IMR-90 (cell line): Measurements from ENCODE around the gene KL. TPM values are rescaled to one million over a fixed set of nuclear protein-coding genes. Genes with fewer than 3 reads are reported as not detected.

Source experiments
- ATAC-seq: fragments of 200-7000 bp; cut with Tn5 transposase; 2 replicates; pipeline ENCODE4 v1.9.1; 2020; ENCODE audit warnings: low read depth, mild to moderate bottlenecking, moderate library complexity
- BruUV-seq: library from RNA; stranded (reverse); fragments of 400-500 nt; replicated peaks from 2 replicates; lab custom pipeline; 2021; lab: Mats Ljungman, UMichigan
- CTCF ChIA-PET: fragments of 300-600 bp; formaldehyde crosslinking; extraction: SDS; loops from one replicate; lab custom pipeline; 2021; ENCODE audit warnings: antibody characterized with exemption; lab: Yijun Ruan, JAX
- POLR2A ChIA-PET: fragments of 300-600 bp; sonication (Branson Sonifier 250); formaldehyde crosslinking; loops from one replicate; lab custom pipeline; 2022; ENCODE audit warnings: antibody characterized with exemption; ENCODE audit not compliant: unreplicated experiment; lab: Charles Lee
- DNase-seq: peaks from one replicate; pipeline ENCODE4 v3.0.0; 2013
- H2AFZ ChIP-seq: replicated peaks from 2 replicates; pipeline ENCODE3; 2013; ENCODE audit warnings: low read length, mild to moderate bottlenecking; ENCODE audit not compliant: poor library complexity
- H2AK5ac ChIP-seq: 2 replicates; pipeline ENCODE4 v1.6.1; 2013; ENCODE audit warnings: low read depth, low read length, inconsistent platforms
- H2AK9ac ChIP-seq: replicated peaks from 2 replicates; pipeline ENCODE3; 2013; ENCODE audit warnings: mild to moderate bottlenecking, low read depth, low read length, moderate library complexity; ENCODE audit not compliant: poor library complexity
- H2BK120ac ChIP-seq: 2 replicates; pipeline ENCODE4 v1.6.1; 2013; ENCODE audit warnings: low read depth, low read length, inconsistent platforms
- H2BK15ac ChIP-seq: 3 replicates; pipeline ENCODE4 v1.6.1; 2013; ENCODE audit warnings: low read depth, low read length, inconsistent platforms
- H2BK20ac ChIP-seq: 2 replicates; pipeline ENCODE4 v1.6.1; 2013; ENCODE audit warnings: low read depth, mild to moderate bottlenecking, inconsistent platforms, low read length, moderate library complexity
- H2BK5ac ChIP-seq: 2 replicates; pipeline ENCODE4 v1.6.1; 2013; ENCODE audit warnings: mild to moderate bottlenecking, low read depth, low read length, inconsistent platforms; ENCODE audit not compliant: poor library complexity, severe bottlenecking
- H3K14ac ChIP-seq: replicated peaks from 2 replicates; pipeline ENCODE4 v1.6.1; 2013; ENCODE audit warnings: low read depth, low read length, inconsistent platforms
- H3K18ac ChIP-seq: 2 replicates; pipeline ENCODE4 v1.6.1; 2013; ENCODE audit warnings: low read depth, low read length, control low read depth
- H3K23ac ChIP-seq: 2 replicates; pipeline ENCODE4 v1.6.1; 2013; ENCODE audit warnings: low read depth, low read length, inconsistent platforms
- H3K27ac ChIP-seq: 2 replicates; pipeline ENCODE4 v1.5.1; 2013; ENCODE audit warnings: mild to moderate bottlenecking, control low read depth, low read length; ENCODE audit not compliant: insufficient read depth
- H3K27me3 ChIP-seq: 2 replicates; pipeline ENCODE4 v1.6.1; 2013; ENCODE audit warnings: low read length; ENCODE audit not compliant: control insufficient read depth, insufficient read depth
- H3K36me3 ChIP-seq: 2 replicates; pipeline ENCODE4 v1.6.1; 2013; ENCODE audit warnings: low read length, mixed read lengths; ENCODE audit not compliant: control insufficient read depth, insufficient read depth
- H3K4ac ChIP-seq: 2 replicates; pipeline ENCODE4 v1.6.1; 2013; ENCODE audit warnings: low read depth, low read length, inconsistent platforms
- H3K4me1 ChIP-seq: 2 replicates; pipeline ENCODE4 v1.6.1; 2013; ENCODE audit warnings: low read length, mixed read lengths; ENCODE audit not compliant: control insufficient read depth, insufficient read depth
- H3K4me2 ChIP-seq: 2 replicates; pipeline ENCODE4 v1.6.1; 2013; ENCODE audit warnings: low read depth, mild to moderate bottlenecking, control low read depth, low read length, moderate library complexity
- H3K4me3 ChIP-seq: 2 replicates; pipeline ENCODE4 v1.5.1; 2013; ENCODE audit warnings: low read depth, mild to moderate bottlenecking, control low read depth, low read length, moderate library complexity; ENCODE audit not compliant: insufficient read depth
- H3K56ac ChIP-seq: 2 replicates; pipeline ENCODE4 v1.6.1; 2013; ENCODE audit warnings: low read length, inconsistent platforms; ENCODE audit not compliant: insufficient read depth; ENCODE audit errors: extremely low read depth
- H3K79me1 ChIP-seq, 2 experiments: 2 replicates each; pipeline ENCODE4 v1.6.1; 2013; ENCODE audit warnings: low read length in 2 of 2, inconsistent platforms in 1 of 2, low read depth in 1 of 2
- H3K9ac ChIP-seq: 2 replicates; pipeline ENCODE4 v1.6.1; 2013; ENCODE audit warnings: low read depth, low read length, control low read depth
- H3K9me1 ChIP-seq: 2 replicates; pipeline ENCODE4 v1.6.1; 2013; ENCODE audit warnings: low read length, inconsistent platforms; ENCODE audit not compliant: insufficient read depth
- H3K9me3 ChIP-seq: 2 replicates; pipeline ENCODE4 v1.6.1; 2013; ENCODE audit warnings: low read length; ENCODE audit not compliant: control insufficient read depth, insufficient read depth
- H4K20me1 ChIP-seq: 2 replicates; pipeline ENCODE4 v1.6.1; 2013; ENCODE audit warnings: low read length, inconsistent platforms; ENCODE audit not compliant: insufficient read depth
- H4K5ac ChIP-seq: 2 replicates; pipeline ENCODE4 v1.6.1; 2013; ENCODE audit warnings: mild to moderate bottlenecking, low read depth, low read length, control low read depth
- H4K8ac ChIP-seq, 2 experiments: 2 replicates each; pipeline ENCODE4 v1.6.1; 2013; ENCODE audit warnings: low read depth in 2 of 2, low read length in 2 of 2, control low read depth in 1 of 2, inconsistent platforms in 1 of 2
- H4K91ac ChIP-seq: 2 replicates; pipeline ENCODE4 v1.6.1; 2013; ENCODE audit warnings: low read depth, low read length, inconsistent platforms; ENCODE audit not compliant: insufficient read depth
- NFE2L2 ChIP-seq: fragments of 150-350 bp; IDR thresholded peaks from 2 replicates; pipeline ENCODE4 v1.6.1; 2016; ENCODE audit warnings: low read depth, mild to moderate bottlenecking, low read length
- USF2 ChIP-seq: fragments of 150-350 bp; IDR thresholded peaks from 2 replicates; pipeline ENCODE4 v1.6.1; 2017; ENCODE audit warnings: mild to moderate bottlenecking, antibody characterized with exemption, low read length, low read depth
- WGBS, 2 experiments: methylation state at CpG; one replicate each; pipeline versions ENCODE4 v1.1.5 to v1.1.7; 2013; ENCODE audit warnings: missing lambda C conversion rate in 2 of 2; ENCODE audit not compliant: insufficient read length in 1 of 2; ENCODE audit errors: extremely low coverage in 2 of 2; 5-methylcytosine and 5-hydroxymethylcytosine counted together
- dilution Hi-C: fragments of 300-500 bp; cut with HindIII; formaldehyde crosslinking; loops from one replicate; pipeline ENCODE4 v1.14.3; 2018; ENCODE audit warnings: low sequenced_read_pairs; ENCODE audit not compliant: unreplicated experiment
- in situ Hi-C: fragments of 300-500 bp; cut with MboI; formaldehyde crosslinking; loops from 3 replicates; pipeline ENCODE4 v1.14.3; 2019; ENCODE audit warnings: low sequenced_read_pairs, inconsistent platforms, mixed read lengths
- intact Hi-C: fragments of 100-400 bp; cut with micrococcal nuclease; formaldehyde crosslinking; loops from 2 replicates; pipeline ENCODE4 v1.10.0; 2022
- polyA plus RNA-seq, 3 experiments: library from polyadenylated mRNA; depleted of rRNA; stranded (reverse); fragments of >200 nt; gene quantifications; 2 replicates each; pipeline ENCODE4 v1.2.3, GENCODE V29; 2012; ENCODE audit warnings: low replicate concordance in 1 of 3
- total RNA-seq: library from RNA; depleted of rRNA; stranded (reverse); fragments of >200 nt; gene quantifications from 2 replicates; pipeline ENCODE4 v1.2.3, GENCODE V29; 2012

The KL gene
- total and polyA plus RNA-seq, 2 of the 4 experiments (the other 2 are of a cell fraction), result not detected

GRCh38 chr13:33034882-33035520, 18.8 kb downstream of the KL start:
- dilution Hi-C loops, result no loop called here
- H2AFZ ChIP-seq, result no peak overlapping the region
- in situ Hi-C loops, result no loop called here
- H3K79me1 ChIP-seq, result no peaks in the 10 kb centered on the region
- no peaks in the 10 kb centered on the region for H4K20me1 ChIP-seq
- H4K8ac ChIP-seq, result no peak overlapping the region
- H2BK20ac ChIP-seq, result no peak overlapping the region
- BruUV-seq, result no TSS peak
- POLR2A ChIA-PET, result no interaction called here
- H3K4me3 ChIP-seq, result no peak overlapping the region
- H3K14ac ChIP-seq, result no peak overlapping the region
- no peak overlapping the region for H3K27ac ChIP-seq
- intact Hi-C loops, result loop anchor here (10.0 kb wide), 1 partner anchor 450 kb away; the partner anchor contains the start of gene PDS5B
- no peak overlapping the region for H2BK15ac ChIP-seq
- H3K4me1 ChIP-seq, result no peaks in the 10 kb centered on the region
- CTCF ChIA-PET, result no interaction called here
- H3K9me1 ChIP-seq, result peaks cover 3% of the 10 kb centered on the region
- no peaks in the 10 kb centered on the region for H3K36me3 ChIP-seq
- H3K4ac ChIP-seq, result no peak overlapping the region
- H4K5ac ChIP-seq, result no peak overlapping the region
- H3K56ac ChIP-seq, result no peak overlapping the region
- H4K91ac ChIP-seq, result no peak overlapping the region
- TF ChIP-seq NFE2L2 (no peak), USF2 (no peak)
- H3K4me2 ChIP-seq, result no peak overlapping the region; the same call in 1 of the 2 replicates
- no CpG with 5 or more reads among the region's 5 CpGs for WGBS, 2 experiments
- H3K18ac ChIP-seq, result no peak overlapping the region
- H2AK9ac ChIP-seq, result no peak overlapping the region
- no peak overlapping the region for H2BK120ac ChIP-seq
- no peak overlapping the region for H2BK5ac ChIP-seq
- H2AK5ac ChIP-seq, result no peak overlapping the region
- DNase-seq (no peak), ATAC-seq (no peak)
- no peak overlapping the region for H3K9ac ChIP-seq
- no peak overlapping the region for H3K23ac ChIP-seq
- H3K9me3 ChIP-seq, result no peaks in the 10 kb centered on the region
- no peaks in the 10 kb centered on the region for H3K27me3 ChIP-seq
